Activated CD8-positive, alpha-beta T cell treated with anti-CD3 and anti-CD28 coated beads for 36 hours (primary cell): ENCODE data around the gene KMT2C. TPM values are rescaled to one million over a fixed set of nuclear protein-coding genes. Genes with fewer than 3 reads are reported as not detected.

Experiments
- ATAC-seq: fragments of 200-7000 bp; cut with Tn5 transposase; one replicate; pipeline ENCODE4 v1.10.0; 2021; ENCODE audit warnings: mild to moderate bottlenecking, moderate library complexity
- CTCF ChIA-PET: fragments of 350-600 bp; sonication (Branson Sonifier 250); formaldehyde crosslinking; loops from one replicate; lab custom pipeline; 2021; ENCODE audit warnings: antibody characterized with exemption; lab: Charles Lee
- POLR2A ChIA-PET: fragments of 350-600 bp; sonication (Branson Sonifier 250); formaldehyde crosslinking; loops from one replicate; lab custom pipeline; 2021; ENCODE audit warnings: antibody characterized with exemption; lab: Charles Lee
- DNase-seq: peaks from one replicate; pipeline ENCODE4 v3.0.0-alpha.2; 2020
- H3K27ac Mint-ChIP-seq: one replicate; pipeline ENCODE4 v1.8.0; 2021; ENCODE audit warnings: mild to moderate bottlenecking, mixed read lengths
- H3K27me3 Mint-ChIP-seq: one replicate; pipeline ENCODE4 v1.8.0; 2021; ENCODE audit warnings: mixed read lengths
- H3K36me3 Mint-ChIP-seq: one replicate; pipeline ENCODE4 v1.8.0; 2021; ENCODE audit warnings: low read depth, mixed read lengths
- H3K4me1 Mint-ChIP-seq: one replicate; pipeline ENCODE4 v1.8.0; 2021; ENCODE audit warnings: low read depth, mixed read lengths
- H3K4me3 Mint-ChIP-seq: one replicate; pipeline ENCODE4 v1.8.0; 2021; ENCODE audit warnings: mild to moderate bottlenecking, moderate library complexity, mixed read lengths
- H3K9me3 Mint-ChIP-seq: one replicate; pipeline ENCODE4 v1.8.0; 2021; ENCODE audit warnings: mixed read lengths
- intact Hi-C: fragments of 100-400 bp; cut with micrococcal nuclease; formaldehyde crosslinking; loops from one replicate; pipeline ENCODE4 v1.10.0; 2022
- total RNA-seq, 2 experiments: library from RNA; stranded (reverse); gene quantifications; one replicate each; pipeline ENCODE4 v1.2.3, GENCODE V29; 2021
- TF ChIP-seq, protein P1 (sequence below): fragments of 200-600 bp; IDR thresholded peaks from one replicate; pipeline ENCODE4 v1.8.0; 2022; ENCODE audit warnings: antibody characterized with exemption, mild to moderate bottlenecking

The KMT2C gene
- total RNA-seq, 2 experiments from 2014 or later, result 48.5 to 52.8 TPM

DNA sequence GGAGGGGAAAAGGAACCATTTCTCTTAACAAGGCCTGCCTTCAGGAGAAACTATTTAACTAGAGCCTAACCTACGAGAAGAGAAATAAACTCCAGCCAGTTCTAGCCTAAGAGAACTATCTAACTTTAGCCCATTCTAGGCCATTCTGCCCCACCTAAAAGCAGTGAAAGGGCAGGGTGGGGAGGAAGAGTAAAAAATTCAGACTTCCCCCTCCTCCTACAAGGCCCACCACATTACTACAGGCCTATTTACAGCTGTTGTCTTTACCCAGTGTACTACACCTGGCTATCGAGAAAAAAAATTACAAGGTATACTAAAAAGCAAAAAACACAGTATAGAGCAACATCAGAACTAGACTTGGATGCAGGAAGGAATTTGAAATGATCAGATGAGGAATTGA, 93.0 kb downstream of the KMT2C start:
- Mint-ChIP-seq H3K4me3 (no peak overlapping the region), H3K27me3 (no peaks in the 10 kb centered on the region), H3K36me3 (peaks cover 14% of the 10 kb centered on the region), H3K4me1 (peaks cover 22% of the 10 kb centered on the region), H3K27ac (no peak overlapping the region), H3K9me3 (peaks cover 2% of the 10 kb centered on the region)
- intact Hi-C loops, result no loop called here
- TF ChIP-seq, protein P1, sequence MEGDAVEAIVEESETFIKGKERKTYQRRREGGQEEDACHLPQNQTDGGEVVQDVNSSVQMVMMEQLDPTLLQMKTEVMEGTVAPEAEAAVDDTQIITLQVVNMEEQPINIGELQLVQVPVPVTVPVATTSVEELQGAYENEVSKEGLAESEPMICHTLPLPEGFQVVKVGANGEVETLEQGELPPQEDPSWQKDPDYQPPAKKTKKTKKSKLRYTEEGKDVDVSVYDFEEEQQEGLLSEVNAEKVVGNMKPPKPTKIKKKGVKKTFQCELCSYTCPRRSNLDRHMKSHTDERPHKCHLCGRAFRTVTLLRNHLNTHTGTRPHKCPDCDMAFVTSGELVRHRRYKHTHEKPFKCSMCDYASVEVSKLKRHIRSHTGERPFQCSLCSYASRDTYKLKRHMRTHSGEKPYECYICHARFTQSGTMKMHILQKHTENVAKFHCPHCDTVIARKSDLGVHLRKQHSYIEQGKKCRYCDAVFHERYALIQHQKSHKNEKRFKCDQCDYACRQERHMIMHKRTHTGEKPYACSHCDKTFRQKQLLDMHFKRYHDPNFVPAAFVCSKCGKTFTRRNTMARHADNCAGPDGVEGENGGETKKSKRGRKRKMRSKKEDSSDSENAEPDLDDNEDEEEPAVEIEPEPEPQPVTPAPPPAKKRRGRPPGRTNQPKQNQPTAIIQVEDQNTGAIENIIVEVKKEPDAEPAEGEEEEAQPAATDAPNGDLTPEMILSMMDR, result no peak
- ChIA-PET CTCF (interaction anchor here (0.6 to 2.6 kb wide), 3 partner anchors 10 to 121 kb away, joined by 3 to 8 read pairs (median 5); no protein-coding TSS in a partner anchor), POLR2A (no interaction called here)
- ATAC-seq (no peak), DNase-seq (no peak)

DNA sequence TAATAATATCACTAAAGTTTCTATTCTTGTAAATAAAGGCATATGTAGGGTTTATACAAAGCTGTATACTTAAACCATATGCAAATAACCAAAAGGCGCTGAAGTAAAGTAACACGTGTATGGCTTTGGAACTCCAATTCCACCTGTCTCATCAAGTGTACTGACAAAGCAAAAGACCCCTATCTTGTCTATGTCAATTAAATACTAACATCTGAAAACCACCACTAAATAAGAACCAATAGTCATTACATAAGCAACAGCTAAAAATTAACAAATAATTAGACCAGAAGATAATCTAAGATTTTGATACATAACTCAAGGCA, 93.9 kb downstream of the KMT2C start:
- Mint-ChIP-seq H3K4me3 (no peak overlapping the region), H3K9me3 (no peaks in the 10 kb centered on the region), H3K4me1 (peaks cover 29% of the 10 kb centered on the region), H3K36me3 (peaks cover 10% of the 10 kb centered on the region), H3K27me3 (no peaks in the 10 kb centered on the region), H3K27ac (no peak overlapping the region)
- CTCF ChIA-PET, result interaction anchor here (1.0 to 2.6 kb wide), 3 partner anchors 13 to 142 kb away, joined by 3 to 8 read pairs (median 5); no protein-coding TSS in a partner anchor
- POLR2A ChIA-PET, result interaction anchor here (0.6 kb wide), 1 partner anchor 249 kb away, joined by 3 read pairs; no protein-coding TSS in a partner anchor
- ATAC-seq (no peak), DNase-seq (no peak)
- intact Hi-C loops, result no loop called here
- TF ChIP-seq, protein P1, result no peak

DNA sequence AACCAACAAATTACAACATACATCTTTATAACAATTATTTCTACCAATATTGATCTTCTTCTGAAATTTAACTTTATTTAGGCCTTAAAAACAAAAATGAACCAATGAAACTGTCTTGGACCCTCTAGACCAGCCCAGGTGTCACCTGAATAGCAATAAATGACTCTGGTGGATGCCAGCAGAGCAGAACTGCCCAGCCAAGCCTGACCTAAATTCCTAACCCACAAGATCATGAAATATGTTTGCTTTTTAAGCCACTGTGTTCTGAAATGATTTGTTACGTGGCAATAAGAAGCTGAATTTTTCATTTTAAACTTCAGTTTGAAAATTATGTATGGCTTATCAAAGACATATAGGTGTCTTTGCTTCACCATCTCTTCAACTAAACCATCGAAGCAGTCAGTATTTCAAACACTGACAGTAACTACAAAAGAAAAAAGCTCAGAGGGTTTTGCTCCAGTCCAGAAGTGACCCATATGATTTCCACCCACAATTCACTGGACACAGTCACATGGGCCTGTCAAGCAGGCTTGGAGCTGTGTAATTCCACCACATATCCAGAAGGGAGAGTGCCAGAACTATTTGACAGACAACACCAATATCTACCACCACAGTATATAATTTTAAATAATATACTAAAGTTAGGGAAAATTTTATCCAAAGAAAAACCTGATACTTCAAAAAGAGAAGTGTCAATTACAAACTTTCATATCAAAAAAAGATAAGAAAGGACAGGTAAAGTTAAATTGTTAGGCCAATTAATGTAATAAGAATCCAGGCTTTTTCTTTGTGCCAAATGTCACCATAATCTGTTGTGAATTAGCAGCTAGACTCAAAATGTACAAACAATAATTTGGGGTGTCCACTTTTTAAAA, 94.5 kb downstream of the KMT2C start:
- H3K4me3 Mint-ChIP-seq, result no peak overlapping the region
- peaks cover 9% of the 10 kb centered on the region for H3K36me3 Mint-ChIP-seq
- H3K27ac Mint-ChIP-seq, result no peak overlapping the region
- ChIA-PET CTCF (interaction anchor here (1.0 to 2.6 kb wide), 3 partner anchors 14 to 142 kb away, joined by 3 to 8 read pairs (median 5); no protein-coding TSS in a partner anchor), POLR2A (interaction anchor here (0.6 kb wide), 1 partner anchor 248 kb away, joined by 3 read pairs; no protein-coding TSS in a partner anchor)
- ATAC-seq, result no peak
- TF ChIP-seq, protein P1, result peak; percentile 37
- H3K9me3 Mint-ChIP-seq, result no peaks in the 10 kb centered on the region
- intact Hi-C loops, result no loop called here
- DNase-seq, result no peak
- no peaks in the 10 kb centered on the region for H3K27me3 Mint-ChIP-seq
- peaks cover 35% of the 10 kb centered on the region for H3K4me1 Mint-ChIP-seq

DNA sequence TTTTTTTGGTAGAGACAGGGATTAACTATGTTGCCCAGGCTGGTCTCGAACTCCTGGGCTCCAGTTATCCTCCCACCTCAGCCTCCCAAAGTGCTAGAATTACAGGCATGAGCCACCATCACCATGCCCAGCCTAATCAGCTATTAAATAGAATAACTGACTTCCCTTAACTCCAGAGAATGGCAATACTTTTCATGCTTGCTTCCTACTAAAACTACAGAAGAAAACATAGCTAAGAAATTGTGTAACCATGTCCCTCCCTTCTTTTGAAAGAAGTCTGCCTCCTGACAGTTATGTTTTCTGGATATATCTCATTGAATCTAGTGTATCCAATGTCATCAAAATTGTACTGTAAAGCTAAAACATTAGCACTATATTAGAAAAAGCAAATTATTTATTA, 95.6 kb downstream of the KMT2C start:
- TF ChIP-seq, protein P1, result no peak
- Mint-ChIP-seq H3K9me3 (no peaks in the 10 kb centered on the region), H3K4me1 (peaks cover 46% of the 10 kb centered on the region), H3K27ac (no peak overlapping the region), H3K36me3 (peaks cover 4% of the 10 kb centered on the region), H3K27me3 (no peaks in the 10 kb centered on the region), H3K4me3 (no peak overlapping the region)
- DNase-seq (no peak), ATAC-seq (no peak)
- ChIA-PET POLR2A (interaction anchor here (0.7 kb wide), 1 partner anchor 408 kb away, joined by 3 read pairs; no protein-coding TSS in a partner anchor), CTCF (interaction anchor here (0.6 to 0.8 kb wide), 2 partner anchors 9 to 29 kb away, joined by 3 read pairs; no protein-coding TSS in a partner anchor)
- intact Hi-C loops, result no loop called here

- intact Hi-C loops, result loop anchor here (5.0 kb wide), 1 partner anchor 94 kb away; no protein-coding TSS in a partner anchor
- no peaks in the 10 kb centered on the region for H3K27me3 Mint-ChIP-seq
- ChIA-PET POLR2A (no interaction called here), CTCF (interaction anchor here (1.0 to 3.4 kb wide), 4 partner anchors 10 to 368 kb away, joined by 3 to 17 read pairs (median 4); no protein-coding TSS in a partner anchor)
- H3K27ac Mint-ChIP-seq, result no peak overlapping the region
- H3K9me3 Mint-ChIP-seq, result no peaks in the 10 kb centered on the region
- TF ChIP-seq, protein P1, result no peak
- DNase-seq (no peak), ATAC-seq (no peak)
- H3K4me1 Mint-ChIP-seq, result peaks cover 44% of the 10 kb centered on the region
- no peak overlapping the region for H3K4me3 Mint-ChIP-seq
- peaks cover 4% of the 10 kb centered on the region for H3K36me3 Mint-ChIP-seq
Observed at GRCh38 chr7:152338561-152338960, 97.2 kb downstream of the KMT2C start.
